ENCODE results near the gene ZFAND2A.
"Not testable (repeated sequence)": the region's sequence is repeated elsewhere in the genome, so short reads cannot be mapped to it uniquely, and the experiment has no call there.

The ZFAND2A gene

GRCh38 chr7:1174881-1175596 is 15.0 kb upstream of the ZFAND2A start:
- DNase-seq (no peak), ATAC-seq (no peak)

- ATAC-seq (no peak), DNase-seq (no peak)
These were observed 14.0 kb upstream of the ZFAND2A start for GRCh38 chr7:1174002-1174401.

GRCh38 chr7:1172666-1173523 is 12.9 kb upstream of the ZFAND2A start:
- no peak for ATAC-seq

GRCh38 chr7:1171516-1171915 is 11.5 kb upstream of the ZFAND2A start:
- not testable (repeated sequence) for DNase-seq, ATAC-seq

More at GRCh38 chr7:1172666-1173523, 12.9 kb upstream of the ZFAND2A start:
- DNase-seq: no peak

- DNase-seq (no peak), ATAC-seq (no peak)
These were observed 10.9 kb upstream of the ZFAND2A start for GRCh38 chr7:1170741-1171501.

GRCh38 chr7:1169409-1170368 is 9.7 kb upstream of the ZFAND2A start:
- ATAC-seq (peak; percentile 69), DNase-seq (peak; percentile 89)

- ATAC-seq (no peak), DNase-seq (no peak)
These were observed 8.4 kb upstream of the ZFAND2A start for GRCh38 chr7:1168422-1168821.

- DNase-seq: no peak
These were observed 4.4 kb upstream of the ZFAND2A start for GRCh38 chr7:1164436-1164835.

GRCh38 chr7:1163121-1163520 is 3.1 kb upstream of the ZFAND2A start:
- ATAC-seq: no peak
- DNase-seq: no peak

More at GRCh38 chr7:1164436-1164835, 4.4 kb upstream of the ZFAND2A start:
- ATAC-seq: no peak

GRCh38 chr7:1160670-1161021 is 650 bp upstream of the ZFAND2A start:
- ATAC-seq: no peak
- no peak for DNase-seq

GRCh38 chr7:1159231-1159630 is 765 bp downstream of the ZFAND2A start:
- not testable (repeated sequence) for DNase-seq

GRCh38 chr7:1158203-1159126 is 1.5 kb downstream of the ZFAND2A start:
- DNase-seq (no peak), ATAC-seq (no peak)

More at GRCh38 chr7:1159231-1159630, 765 bp downstream of the ZFAND2A start:
- ATAC-seq: not testable (repeated sequence)

- ATAC-seq (no peak), DNase-seq (no peak)
These were observed 3.0 kb downstream of the ZFAND2A start for GRCh38 chr7:1156782-1157535.

GRCh38 chr7:1155818-1156781 is 3.9 kb downstream of the ZFAND2A start:
- DNase-seq, ATAC-seq: not testable (repeated sequence)

GRCh38 chr7:1154172-1154739 is 5.7 kb downstream of the ZFAND2A start:
- DNase-seq (no peak), ATAC-seq (no peak)

- no peak for ATAC-seq
- DNase-seq: no peak
These were observed 7.5 kb downstream of the ZFAND2A start for GRCh38 chr7:1152492-1152891.

GRCh38 chr7:1151653-1152425 is 8.2 kb downstream of the ZFAND2A start:
- ATAC-seq (no peak), DNase-seq (no peak)
